OCI-LY3 (cell line): ENCODE measurements around the gene KAZN.

Experiments used
- H2AFZ ChIP-seq: fragments of 200-600, 300-600 bp; shearing (Covaris generic); 2 replicates; pipeline ENCODE4 v1.6.0; 2014; ENCODE audit warnings: antibody characterized with exemption, low read depth, low read length
- H3K27ac ChIP-seq: fragments of 200-600, 300-600 bp; sonication (generic); 2 replicates; pipeline ENCODE4 v1.5.1; 2014; ENCODE audit warnings: mild to moderate bottlenecking, low read length, moderate library complexity, mixed read lengths
- H3K27me3 ChIP-seq: fragments of 200-600, 300-600 bp; sonication (generic); 2 replicates; pipeline ENCODE4 v1.6.1; 2014; ENCODE audit warnings: low read depth, low read length, mixed read lengths
- H3K36me3 ChIP-seq: fragments of 200-600, 300-600 bp; sonication (generic); replicated peaks from 2 replicates; pipeline ENCODE3; 2014; ENCODE audit warnings: low read depth, low read length, mixed read lengths
- H3K4me1 ChIP-seq: fragments of 300-600, 200-600 bp; sonication (generic); 2 replicates; pipeline ENCODE4 v1.6.1; 2014; ENCODE audit warnings: low read length, mixed read lengths
- H3K4me2 ChIP-seq: fragments of 200-600, 300-600 bp; sonication (generic); 2 replicates; pipeline ENCODE4 v1.6.1; 2014; ENCODE audit warnings: low read length, mixed read lengths
- H3K4me3 ChIP-seq: fragments of 300-600, 200-600 bp; sonication (generic); 2 replicates; pipeline ENCODE4 v1.5.1; 2014; ENCODE audit warnings: antibody characterized with exemption, mild to moderate bottlenecking, low read length, moderate library complexity
- H3K79me2 ChIP-seq: fragments of 300-600, 200-600 bp; shearing (Covaris generic); 2 replicates; pipeline ENCODE4 v1.6.1; 2014; ENCODE audit warnings: mild to moderate bottlenecking, low read length, mixed read lengths
- H3K9ac ChIP-seq: fragments of 300-600, 200-600 bp; shearing (Covaris generic); 2 replicates; pipeline ENCODE4 v1.6.0; 2014; ENCODE audit warnings: mild to moderate bottlenecking, low read length, moderate library complexity
- H3K9me3 ChIP-seq: fragments of 200-600, 300-600 bp; shearing (Covaris generic); 2 replicates; pipeline ENCODE4 v1.6.1; 2014; ENCODE audit warnings: low read length, mixed read lengths; ENCODE audit not compliant: insufficient read depth
- H4K20me1 ChIP-seq: fragments of 200-600, 300-600 bp; sonication (generic); 2 replicates; pipeline ENCODE4 v1.6.1; 2016; ENCODE audit warnings: low read length, mixed read lengths; ENCODE audit not compliant: insufficient read depth
- CTCF ChIP-seq: fragments of 200-600, 300-600 bp; sonication (generic); IDR thresholded peaks from 2 replicates; pipeline ENCODE4 v1.5.1; 2014; ENCODE audit warnings: antibody characterized with exemption, low read length, low read depth
- EZH2phosphoT487 ChIP-seq: fragments of 200-600 bp; shearing (Covaris generic); IDR thresholded peaks from 2 replicates; pipeline ENCODE4 v1.6.1; 2018; ENCODE audit warnings: antibody characterized with exemption, mixed run types, low read depth

KAZN gene

GRCh38 chr1:15064217-15064929 lies 465.9 kb downstream of the KAZN start:
- Histone ChIP-seq H3K9ac (no peak overlapping the region), H3K9me3 (no peaks in the 10 kb centered on the region), H3K79me2 (no peaks in the 10 kb centered on the region), H2AFZ (no peak overlapping the region), H3K27me3 (no peaks in the 10 kb centered on the region), H3K4me2 (no peak overlapping the region), H3K27ac (no peak overlapping the region), H3K4me1 (no peaks in the 10 kb centered on the region), H3K4me3 (no peak overlapping the region), H4K20me1 (no peaks in the 10 kb centered on the region), H3K36me3 (no peaks in the 10 kb centered on the region)
- no peak for TF ChIP-seq EZH2phosphoT487
- TF ChIP-seq CTCF: no peak

- Histone ChIP-seq H3K36me3 (no peaks in the 10 kb centered on the region), H3K9me3 (no peaks in the 10 kb centered on the region), H4K20me1 (no peaks in the 10 kb centered on the region), H3K9ac (no peak overlapping the region), H3K4me1 (no peaks in the 10 kb centered on the region), H3K27me3 (no peaks in the 10 kb centered on the region), H3K27ac (no peak overlapping the region), H2AFZ (no peak overlapping the region), H3K79me2 (no peaks in the 10 kb centered on the region), H3K4me2 (no peak overlapping the region), H3K4me3 (no peak overlapping the region)
- TF ChIP-seq CTCF (no peak), EZH2phosphoT487 (no peak)
Observed at GRCh38 chr1:15065291-15065690, 466.8 kb downstream of the KAZN start.

- H3K9me3 ChIP-seq: no peaks in the 10 kb centered on the region
- H2AFZ ChIP-seq: no peak overlapping the region
- no peaks in the 10 kb centered on the region for H3K4me1 ChIP-seq
- no peaks in the 10 kb centered on the region for H3K79me2 ChIP-seq
- no peaks in the 10 kb centered on the region for H4K20me1 ChIP-seq
- TF ChIP-seq CTCF (no peak), EZH2phosphoT487 (no peak)
- H3K27me3 ChIP-seq: no peaks in the 10 kb centered on the region
- H3K27ac ChIP-seq: no peak overlapping the region
- H3K4me2 ChIP-seq: no peak overlapping the region
- H3K36me3 ChIP-seq: no peaks in the 10 kb centered on the region
- H3K9ac ChIP-seq: no peak overlapping the region
- no peak overlapping the region for H3K4me3 ChIP-seq
Observed at GRCh38 chr1:15065736-15066135, 467.3 kb downstream of the KAZN start.

GRCh38 chr1:15066191-15066590 lies 467.7 kb downstream of the KAZN start:
- no peaks in the 10 kb centered on the region for H3K36me3 ChIP-seq
- no peaks in the 10 kb centered on the region for H4K20me1 ChIP-seq
- no peak overlapping the region for H3K4me3 ChIP-seq
- no peaks in the 10 kb centered on the region for H3K4me1 ChIP-seq
- no peak overlapping the region for H3K4me2 ChIP-seq
- no peak for TF ChIP-seq EZH2phosphoT487
- TF ChIP-seq CTCF: no peak
- H3K79me2 ChIP-seq: no peaks in the 10 kb centered on the region
- no peak overlapping the region for H3K9ac ChIP-seq
- no peaks in the 10 kb centered on the region for H3K27me3 ChIP-seq
- no peak overlapping the region for H2AFZ ChIP-seq
- no peaks in the 10 kb centered on the region for H3K9me3 ChIP-seq
- no peak overlapping the region for H3K27ac ChIP-seq
